K562 (cell line): ENCODE data around the gene DCUN1D2. TPM values are rescaled to one million over a fixed set of nuclear protein-coding genes. Genes with fewer than 3 reads are reported as not detected.

Experiments
- ETV5 ChIP-seq: sonication (generic); formaldehyde crosslinking; IDR thresholded peaks from 2 replicates; pipeline ENCODE4 v1.4.0; 2020; ENCODE audit warnings: low read depth, mild to moderate bottlenecking, missing genetic modification reagents
- HCFC1 ChIP-seq: IDR thresholded peaks from 2 replicates; pipeline ENCODE4 v1.6.1; 2012; ENCODE audit warnings: low read depth, low read length, improper control_type of control experiment
- HDAC3 ChIP-seq: fragments of 450-650 bp; IDR thresholded peaks from 2 replicates; pipeline ENCODE4 v1.6.1; 2018; ENCODE audit warnings: borderline replicate concordance, mild to moderate bottlenecking, moderate library complexity; ENCODE audit not compliant: partially characterized antibody
- HNRNPL ChIP-seq: fragments of 200-400 bp; formaldehyde crosslinking; IDR thresholded peaks from 2 replicates; pipeline ENCODE4 v1.6.1; 2017; ENCODE audit warnings: low read depth, mild to moderate bottlenecking, low read length
- MCM7 ChIP-seq, 2 experiments: fragments of 450-650 bp; IDR thresholded peaks; 2 replicates each; pipeline ENCODE4 v1.6.1; 2016 to 2018
- MITF ChIP-seq: IDR thresholded peaks from 2 replicates; pipeline ENCODE4 v1.6.1; 2014; ENCODE audit warnings: antibody characterized with exemption
- NR2C1 ChIP-seq, 2 experiments: fragments of 450-650 bp; IDR thresholded peaks; 2 replicates each; pipeline ENCODE4 v1.6.1; 2017; ENCODE audit warnings: mild to moderate bottlenecking in 2 of 2, antibody characterized with exemption in 1 of 2, inconsistent platforms in 1 of 2, missing compliant biosample characterization in 1 of 2, missing genetic modification characterization in 1 of 2
- OTX1 ChIP-seq: fragments of 450-650 bp; formaldehyde crosslinking; IDR thresholded peaks from 2 replicates; pipeline ENCODE4 v1.4.0; 2022; ENCODE audit warnings: mild to moderate bottlenecking
- RBM39 ChIP-seq: fragments of 200-400 bp; formaldehyde crosslinking; optimal IDR thresholded peaks from 2 replicates; pipeline ENCODE3; 2018; ENCODE audit warnings: low read depth, low read length
- TOE1 ChIP-seq, 2 experiments: fragments of 450-650 bp in 1 of 2; sonication (generic) in 1 of 2; formaldehyde crosslinking in 1 of 2; IDR thresholded peaks; 2 replicates each; pipeline versions ENCODE4 v1.7.1 to v1.8.0; 2016 to 2022; ENCODE audit warnings: borderline replicate concordance in 2 of 2, mild to moderate bottlenecking in 2 of 2, antibody characterized with exemption in 1 of 2, inconsistent platforms in 1 of 2, low read depth in 1 of 2, missing genetic modification reagents in 1 of 2, moderate library complexity in 1 of 2
- ZBTB7A ChIP-seq: IDR thresholded peaks from 2 replicates; pipeline ENCODE4 v1.6.1; 2011; ENCODE audit warnings: low read depth, mild to moderate bottlenecking, low read length, moderate library complexity, borderline replicate concordance; ENCODE audit not compliant: control insufficient read depth
- ZFP1 ChIP-seq: fragments of 450-650 bp; formaldehyde crosslinking; IDR thresholded peaks from 2 replicates; pipeline ENCODE4 v1.4.0; 2020; ENCODE audit warnings: mild to moderate bottlenecking, mixed read lengths
- ZMIZ1 ChIP-seq, 2 experiments: fragments of 150-350 bp in 1 of 2; IDR thresholded peaks; 2 replicates each; pipeline ENCODE4 v1.6.1; 2012 to 2016; ENCODE audit warnings: low read depth in 2 of 2, low read length in 2 of 2, mild to moderate bottlenecking in 1 of 2, moderate library complexity in 1 of 2
- ZNF274 ChIP-seq: IDR thresholded peaks from 2 replicates; pipeline ENCODE4 v1.6.1; 2011; ENCODE audit warnings: low read depth, mild to moderate bottlenecking, low read length, moderate library complexity, borderline replicate concordance
- ZNF76 ChIP-seq: fragments of 250-450 bp; sonication (Bioruptor Pico); IDR thresholded peaks from 2 replicates; pipeline ENCODE4 v1.4.0; 2020; ENCODE audit warnings: mild to moderate bottlenecking, moderate library complexity, borderline replicate concordance
- ZNF830 ChIP-seq: fragments of 250-450 bp; sonication (Bioruptor Pico); IDR thresholded peaks from 2 replicates; pipeline ENCODE4 v1.5.0; 2021; ENCODE audit warnings: mild to moderate bottlenecking
- polyA plus RNA-seq, 8 experiments: library from polyadenylated mRNA; depleted of rRNA in 4 of 8; stranded (reverse) in 5 of 8; unstranded in 3 of 8; fragments of >200 nt; fragmentation: Nextera tagmentation in 2 of 8; fragmentation: Illumina TruSeq in 1 of 8; extraction: Ambion mirVana in 2 of 8; extraction: Trizol in 1 of 8; gene quantifications; 2 replicates each; pipeline versions ENCODE4 v1.2.1 to v1.2.3, GENCODE V29; 2011 to 2014; ENCODE audit warnings: inconsistent platforms in 1 of 8, missing spikeins in 1 of 8
- total RNA-seq, 7 experiments: library from RNA; depleted of rRNA in 6 of 7; stranded (reverse); fragments of >200 nt in 6 of 7; fragmentation: Illumina TruSeq in 2 of 7; extraction: Trizol in 2 of 7; gene quantifications; 2 replicates each; pipeline versions ENCODE4 v1.2.1 to v1.2.3, GENCODE V29; 2011 to 2021; ENCODE audit warnings: low replicate concordance in 1 of 7
- TF ChIP-seq, protein P1 (sequence below), 2 experiments: fragments of 450-650 bp in 1 of 2; IDR thresholded peaks; 2 replicates each; pipeline ENCODE4 v1.6.1; 2011 to 2017; ENCODE audit warnings: low read depth in 2 of 2, antibody characterized with exemption in 1 of 2, borderline replicate concordance in 1 of 2, low read length in 1 of 2, mild to moderate bottlenecking in 1 of 2, mixed read lengths in 1 of 2; ENCODE audit not compliant: control insufficient read depth in 1 of 2

The DCUN1D2 gene
- total and polyA plus RNA-seq, 9 of the 15 experiments (the other 6 are each of a cell fraction or from before 2014, with no cell fraction given): 2.1 to 16.8 (median 11.1) TPM

GRCh38 chr13:113490496-113491417 lies at the start of gene DCUN1D2 (continued):
- TF ChIP-seq NR2C1 (IDR thresholded peaks at IDR 0.05) (no peak), NR2C1 (tag; IDR thresholded peaks at IDR 0.05) (no peak), ZFP1 (CRISPR knock-in tag) (no peak), ZBTB7A (peak; percentile 88; the same call in 1 of the 2 replicates), HDAC3 (no peak), MITF (no peak), ZNF274 (no peak), MCM7 (IDR thresholded peaks at IDR 0.05) (no peak), RBM39 (no peak), ETV5 (CRISPR knock-in tag) (0 out of 2 replicates have a peak, but pooled peaks have one; percentile 13), TOE1 (IDR thresholded peaks at IDR 0.05; ENCODE audit: borderline replicate concordance) (no peak; the same call in 1 of the 2 replicates), TOE1 (CRISPR knock-in tag; IDR thresholded peaks at IDR 0.05; ENCODE audit: borderline replicate concordance, low read depth) (no peak), OTX1 (CRISPR knock-in tag) (no peak), ZNF76 (CRISPR knock-in tag) (no peak), ZMIZ1 (IDR thresholded peaks at IDR 0.05; ENCODE audit: low read depth in 2 of 2, low read length in 2 of 2) (no peak), ZNF830 (no peak), HNRNPL (0 out of 2 replicates have a peak, but pooled peaks have one; percentile 80), HCFC1 (peak; percentile 78)
- TF ChIP-seq, protein P1, sequence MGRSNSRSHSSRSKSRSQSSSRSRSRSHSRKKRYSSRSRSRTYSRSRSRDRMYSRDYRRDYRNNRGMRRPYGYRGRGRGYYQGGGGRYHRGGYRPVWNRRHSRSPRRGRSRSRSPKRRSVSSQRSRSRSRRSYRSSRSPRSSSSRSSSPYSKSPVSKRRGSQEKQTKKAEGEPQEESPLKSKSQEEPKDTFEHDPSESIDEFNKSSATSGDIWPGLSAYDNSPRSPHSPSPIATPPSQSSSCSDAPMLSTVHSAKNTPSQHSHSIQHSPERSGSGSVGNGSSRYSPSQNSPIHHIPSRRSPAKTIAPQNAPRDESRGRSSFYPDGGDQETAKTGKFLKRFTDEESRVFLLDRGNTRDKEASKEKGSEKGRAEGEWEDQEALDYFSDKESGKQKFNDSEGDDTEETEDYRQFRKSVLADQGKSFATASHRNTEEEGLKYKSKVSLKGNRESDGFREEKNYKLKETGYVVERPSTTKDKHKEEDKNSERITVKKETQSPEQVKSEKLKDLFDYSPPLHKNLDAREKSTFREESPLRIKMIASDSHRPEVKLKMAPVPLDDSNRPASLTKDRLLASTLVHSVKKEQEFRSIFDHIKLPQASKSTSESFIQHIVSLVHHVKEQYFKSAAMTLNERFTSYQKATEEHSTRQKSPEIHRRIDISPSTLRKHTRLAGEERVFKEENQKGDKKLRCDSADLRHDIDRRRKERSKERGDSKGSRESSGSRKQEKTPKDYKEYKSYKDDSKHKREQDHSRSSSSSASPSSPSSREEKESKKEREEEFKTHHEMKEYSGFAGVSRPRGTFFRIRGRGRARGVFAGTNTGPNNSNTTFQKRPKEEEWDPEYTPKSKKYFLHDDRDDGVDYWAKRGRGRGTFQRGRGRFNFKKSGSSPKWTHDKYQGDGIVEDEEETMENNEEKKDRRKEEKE (IDR thresholded peaks at IDR 0.05; ENCODE audit: borderline replicate concordance in 1 of 2, control insufficient read depth in 1 of 2, low read depth in 2 of 2, low read length in 1 of 2): peak in 1 of 2 experiments; percentile 80; a peak in 1 of 4 replicates
